GM12891 (cell line): ENCODE data around the gene RHEB.

Experiments used
- DNase-seq: peaks from one replicate; pipeline ENCODE4 v3.0.0; 2011; ENCODE audit warnings: low spot score; ENCODE audit not compliant: insufficient read length
- FAIRE-seq: peaks from 2 replicates; lab custom pipeline; 2011; peaks lifted over from hg19 to GRCh38; lab: Jason Lieb, UNC
- PAX5 ChIP-seq: IDR thresholded peaks from 2 replicates; pipeline ENCODE4 v1.6.1; 2011; ENCODE audit warnings: low read length, moderate library complexity, mild to moderate bottlenecking; ENCODE audit not compliant: insufficient read depth, severe bottlenecking
- POLR2A ChIP-seq: IDR thresholded peaks from 2 replicates; pipeline ENCODE4 v1.6.1; 2011; ENCODE audit warnings: low read depth, low read length, control low read depth
- POLR2AphosphoS5 ChIP-seq: IDR thresholded peaks from 2 replicates; pipeline ENCODE4 v1.6.1; 2011; ENCODE audit warnings: low read depth, low read length, control low read depth
- POU2F2 ChIP-seq: IDR thresholded peaks from 2 replicates; pipeline ENCODE4 v1.6.1; 2011; ENCODE audit warnings: low read depth, mild to moderate bottlenecking, control low read depth, low read length, moderate library complexity
- SPI1 ChIP-seq: IDR thresholded peaks from 2 replicates; pipeline ENCODE4 v1.6.1; 2011; ENCODE audit warnings: low read depth, low read length, control low read depth
- TAF1 ChIP-seq: IDR thresholded peaks from 2 replicates; pipeline ENCODE4 v1.6.1; 2011; ENCODE audit warnings: low read depth, low read length, control low read depth

RHEB gene

DNA sequence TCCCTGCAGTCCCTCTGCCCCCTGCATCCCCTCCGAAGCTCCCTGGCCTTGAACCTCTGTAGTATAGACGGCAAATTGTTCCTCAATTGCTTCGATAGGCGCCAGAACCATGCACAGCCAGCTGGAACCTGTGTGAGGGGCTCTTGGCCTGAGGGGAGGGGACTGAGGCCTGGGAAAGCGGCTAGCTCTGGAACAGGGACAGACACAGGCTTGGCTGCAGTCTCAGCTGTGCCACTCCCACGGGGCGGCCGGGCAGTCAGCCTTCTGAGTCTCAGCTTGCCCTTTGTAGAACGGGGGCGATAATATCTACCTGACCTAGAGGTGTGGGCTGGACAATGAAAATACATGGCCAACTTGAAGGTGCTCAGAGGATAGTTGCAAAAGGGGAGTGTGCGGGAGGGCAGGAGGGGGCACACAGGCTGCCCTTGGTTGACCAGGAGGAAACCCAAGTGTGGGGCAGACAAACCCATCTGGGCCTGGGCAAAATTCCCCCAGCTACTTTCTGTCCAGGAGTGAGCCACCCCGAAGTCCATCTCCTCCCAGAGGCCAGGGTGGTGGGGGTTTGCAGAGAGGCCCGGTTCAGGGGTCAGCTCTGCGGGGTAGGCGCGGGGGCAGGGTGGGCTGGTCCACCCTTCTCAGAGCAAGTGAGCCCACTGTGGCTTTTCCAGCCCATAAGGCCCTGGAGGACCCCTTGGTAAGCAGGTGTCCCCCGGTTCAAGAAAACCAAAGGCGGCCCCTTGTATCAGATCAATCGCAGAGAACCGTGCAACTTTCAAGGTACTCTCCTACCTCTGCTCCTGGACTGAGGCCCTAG is 84.4 kb downstream of the RHEB start:
- FAIRE-seq = no peak

DNA sequence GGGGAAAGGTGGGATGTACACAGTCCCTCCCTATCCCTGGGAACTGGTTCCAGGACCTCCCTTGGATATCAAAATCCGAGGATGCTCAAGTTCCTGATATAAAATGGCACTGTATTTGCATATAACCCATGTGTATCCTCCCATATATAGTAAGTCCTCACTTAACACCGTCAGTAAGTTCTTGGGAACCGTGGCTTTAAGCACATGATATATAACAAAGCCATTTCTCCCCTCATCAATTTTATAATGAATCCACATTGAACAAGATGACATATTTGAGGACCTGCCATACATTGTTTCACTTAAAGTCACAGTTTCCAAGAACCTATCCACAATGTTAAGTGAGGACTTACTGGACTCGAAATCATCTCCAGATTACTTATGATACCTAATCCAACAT is 85.1 kb downstream of the RHEB start:
- no peak for DNase-seq
- TF ChIP-seq POU2F2 = no peak
- no peak for TF ChIP-seq POLR2AphosphoS5
- no peak for TF ChIP-seq TAF1
- no peak for TF ChIP-seq POLR2A
- TF ChIP-seq SPI1 = no peak
- no peak for TF ChIP-seq PAX5
- FAIRE-seq = no peak

More for the DNA sequence above, 84.4 kb downstream of the RHEB start:
- DNase-seq = no peak
- TF ChIP-seq POLR2A (no peak), SPI1 (no peak), POLR2AphosphoS5 (no peak)

DNA sequence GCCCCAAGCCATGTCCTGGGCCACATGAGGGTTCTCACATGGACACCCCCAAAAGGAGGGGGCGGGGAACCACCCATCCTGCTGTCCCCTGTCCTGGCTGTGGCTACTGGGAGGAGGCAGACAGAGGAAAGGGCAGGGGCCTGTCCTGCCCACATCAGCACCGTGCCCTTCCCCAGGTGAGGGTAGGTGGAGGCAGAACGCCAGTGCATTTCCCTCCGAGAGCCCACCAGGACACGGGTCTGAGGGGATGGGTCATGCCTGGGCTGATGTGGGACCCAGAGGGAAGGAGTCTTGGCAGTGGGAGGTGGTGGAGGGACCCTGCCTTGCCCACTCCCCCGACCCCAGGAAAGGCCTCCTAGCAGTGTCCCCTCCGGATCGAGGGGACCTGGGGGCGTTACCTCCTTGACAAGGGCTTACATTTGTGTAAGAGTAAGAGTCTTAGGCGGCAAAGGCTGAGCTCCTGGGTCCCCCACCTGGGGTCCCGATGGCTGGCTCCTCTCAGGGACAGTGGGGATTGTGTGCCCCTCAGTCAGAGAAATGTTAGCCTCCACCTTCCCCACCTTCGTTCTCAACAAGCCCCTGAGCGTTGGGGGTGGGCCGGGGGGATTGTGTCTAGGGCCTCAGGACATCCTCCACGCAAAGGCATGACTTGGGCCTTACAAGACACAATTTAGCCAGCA is 85.8 kb downstream of the RHEB start:
- no peak for TF ChIP-seq TAF1
- TF ChIP-seq POLR2A = no peak
- TF ChIP-seq POLR2AphosphoS5 = no peak
- TF ChIP-seq SPI1 = no peak
- no peak for TF ChIP-seq POU2F2
- FAIRE-seq = no peak
- no peak for DNase-seq

DNA sequence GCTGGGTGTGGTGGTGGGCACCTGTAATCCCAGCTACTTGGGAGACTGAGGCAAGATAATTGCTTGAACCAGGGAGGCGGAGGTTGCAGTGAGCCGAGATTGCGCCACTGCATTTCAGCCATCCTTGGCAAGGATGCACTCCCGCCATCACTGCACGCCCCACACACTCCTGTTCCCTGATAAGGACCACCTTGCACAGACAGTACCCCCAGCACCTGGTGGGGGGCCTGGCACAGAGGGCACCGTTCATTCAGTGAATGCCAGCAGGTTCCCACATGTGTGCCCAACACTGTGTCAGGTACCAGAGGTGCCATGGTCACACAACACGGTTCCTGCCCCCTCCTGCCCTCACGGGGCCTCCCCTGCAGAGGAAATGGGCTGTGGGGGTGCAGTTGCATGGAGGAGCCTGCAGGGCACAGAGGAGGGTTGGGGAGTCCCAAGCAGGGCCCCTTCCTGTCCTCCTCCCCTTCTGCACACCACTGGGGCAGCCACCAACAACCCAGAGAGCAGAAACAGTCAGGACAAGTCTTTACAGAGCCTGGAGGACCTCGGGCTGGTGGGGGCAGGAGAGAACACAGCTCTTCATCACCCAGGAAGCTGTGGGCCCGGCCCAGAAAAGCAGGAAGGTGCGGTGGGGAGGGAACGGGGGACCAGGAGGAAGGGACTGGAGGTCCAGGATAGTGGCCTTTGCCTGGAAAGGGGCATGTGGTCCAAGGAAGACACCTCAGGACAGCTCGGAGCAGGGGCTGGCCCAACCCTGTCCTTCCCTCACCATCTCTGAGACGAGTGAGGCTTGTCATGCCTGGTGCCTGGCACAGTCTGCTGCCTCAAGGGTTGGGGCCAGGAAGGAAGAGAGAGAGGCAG is 86.8 kb downstream of the RHEB start:
- FAIRE-seq = peak; percentile 40
- DNase-seq = peak; percentile 78

DNA sequence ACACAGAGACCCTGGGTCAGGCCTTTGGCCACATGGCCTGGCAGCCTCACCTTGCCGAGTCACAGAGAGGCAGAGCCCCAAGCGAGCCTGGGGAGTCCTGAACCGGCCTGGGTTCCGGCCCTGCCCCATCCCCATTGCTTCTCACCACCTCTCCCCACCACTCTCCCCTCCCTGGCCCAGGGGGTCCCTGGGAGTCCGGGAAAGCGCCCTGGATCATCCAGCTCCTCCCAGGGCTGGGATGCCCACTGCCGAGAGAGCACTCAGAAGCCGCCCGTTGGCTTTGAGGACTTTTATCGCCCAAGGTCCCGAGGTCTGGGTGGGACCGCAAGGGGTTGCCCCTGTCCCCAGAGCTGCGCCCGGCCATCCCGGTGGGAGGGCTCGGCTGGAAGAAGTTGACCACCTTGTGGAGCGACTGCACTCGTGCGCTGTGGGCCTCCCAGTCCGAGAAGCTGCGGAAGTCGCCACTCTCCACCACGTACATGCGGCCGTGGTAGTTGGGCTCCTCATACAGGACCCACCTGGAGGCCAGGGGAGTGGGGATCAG is 87.9 kb downstream of the RHEB start:
- FAIRE-seq (no peak), DNase-seq (no peak)

More for the DNA sequence above, 86.8 kb downstream of the RHEB start:
- no peak for TF ChIP-seq PAX5
- TF ChIP-seq TAF1 = no peak
- no peak for TF ChIP-seq SPI1
- no peak for TF ChIP-seq POLR2A
- TF ChIP-seq POU2F2 = no peak
- TF ChIP-seq POLR2AphosphoS5 = no peak

DNA sequence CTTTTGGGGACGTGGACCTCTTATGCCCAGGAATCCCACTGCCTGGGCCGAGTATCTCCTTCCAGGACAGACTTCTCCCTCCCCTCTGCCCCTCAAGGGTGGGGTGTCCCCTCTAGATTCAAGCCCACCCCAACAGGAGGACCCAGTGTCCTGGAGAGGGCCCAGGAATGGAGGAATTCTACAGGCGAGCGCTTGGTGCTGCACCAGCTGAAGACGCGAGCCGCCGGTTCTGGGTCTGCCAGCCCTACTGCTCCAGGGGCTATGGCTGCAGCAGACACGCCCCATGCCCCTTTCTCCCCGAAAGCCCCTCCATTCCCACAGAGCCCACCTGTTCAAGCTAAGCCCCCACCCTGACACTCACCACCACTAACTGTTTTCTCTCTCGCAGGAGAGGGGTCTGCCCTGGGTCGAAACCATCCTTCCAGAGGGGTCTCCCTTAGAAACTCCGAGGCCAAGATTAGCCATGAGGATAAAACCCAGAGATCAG is 88.4 kb downstream of the RHEB start:
- DNase-seq (no peak), FAIRE-seq (no peak)
- TF ChIP-seq POLR2AphosphoS5 (no peak), POLR2A (no peak), PAX5 (no peak), SPI1 (no peak), POU2F2 (no peak), TAF1 (no peak)

More for the DNA sequence above, 87.9 kb downstream of the RHEB start:
- no peak for TF ChIP-seq TAF1
- TF ChIP-seq SPI1 = no peak
- no peak for TF ChIP-seq POLR2A
- TF ChIP-seq POLR2AphosphoS5 = no peak
- no peak for TF ChIP-seq POU2F2
- no peak for TF ChIP-seq PAX5

DNA sequence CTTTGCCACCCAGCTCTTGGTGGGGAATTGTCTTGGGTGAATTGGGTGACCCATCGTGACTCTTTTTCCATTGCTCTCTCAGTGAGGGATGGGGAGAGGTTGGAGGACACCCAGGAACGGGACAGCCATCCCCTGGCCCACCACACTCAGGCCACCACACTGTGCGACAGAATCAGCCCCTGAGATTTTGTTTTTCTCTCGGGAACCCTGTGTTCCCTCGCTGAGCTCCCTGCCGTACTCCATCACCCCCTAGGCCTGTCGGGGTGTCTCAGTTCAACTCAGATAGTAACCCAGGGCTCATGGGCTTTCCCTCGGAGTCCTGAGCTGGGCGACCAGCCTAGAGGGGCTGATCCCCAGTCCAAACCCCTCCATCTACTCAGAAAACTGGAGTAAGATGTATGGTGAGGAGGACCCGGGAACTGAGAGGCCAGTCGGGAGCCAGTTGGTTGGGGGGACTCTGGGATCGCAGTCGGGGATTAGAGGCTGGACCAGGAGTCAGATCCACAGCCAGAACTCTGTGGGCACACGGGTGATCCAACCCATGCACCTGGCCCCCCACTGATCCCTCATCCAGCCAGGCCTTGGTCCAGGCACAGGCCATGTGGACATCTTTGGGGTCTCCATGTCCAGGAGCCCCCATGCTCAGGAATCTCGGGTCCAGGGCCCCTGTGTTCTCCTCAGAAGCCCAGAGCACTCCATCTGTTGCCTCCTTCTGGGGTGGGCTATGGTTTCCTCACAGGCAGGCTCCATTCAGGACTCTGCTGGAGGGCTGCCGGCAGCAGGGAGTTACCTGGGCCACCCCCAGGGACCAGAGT is 89.1 kb downstream of the RHEB start:
- FAIRE-seq (no peak), DNase-seq (no peak)
- TF ChIP-seq TAF1 = no peak
- TF ChIP-seq POLR2A = no peak
- TF ChIP-seq POU2F2 = no peak
- TF ChIP-seq PAX5 = no peak
- TF ChIP-seq SPI1 = no peak
- TF ChIP-seq POLR2AphosphoS5 = no peak

DNA sequence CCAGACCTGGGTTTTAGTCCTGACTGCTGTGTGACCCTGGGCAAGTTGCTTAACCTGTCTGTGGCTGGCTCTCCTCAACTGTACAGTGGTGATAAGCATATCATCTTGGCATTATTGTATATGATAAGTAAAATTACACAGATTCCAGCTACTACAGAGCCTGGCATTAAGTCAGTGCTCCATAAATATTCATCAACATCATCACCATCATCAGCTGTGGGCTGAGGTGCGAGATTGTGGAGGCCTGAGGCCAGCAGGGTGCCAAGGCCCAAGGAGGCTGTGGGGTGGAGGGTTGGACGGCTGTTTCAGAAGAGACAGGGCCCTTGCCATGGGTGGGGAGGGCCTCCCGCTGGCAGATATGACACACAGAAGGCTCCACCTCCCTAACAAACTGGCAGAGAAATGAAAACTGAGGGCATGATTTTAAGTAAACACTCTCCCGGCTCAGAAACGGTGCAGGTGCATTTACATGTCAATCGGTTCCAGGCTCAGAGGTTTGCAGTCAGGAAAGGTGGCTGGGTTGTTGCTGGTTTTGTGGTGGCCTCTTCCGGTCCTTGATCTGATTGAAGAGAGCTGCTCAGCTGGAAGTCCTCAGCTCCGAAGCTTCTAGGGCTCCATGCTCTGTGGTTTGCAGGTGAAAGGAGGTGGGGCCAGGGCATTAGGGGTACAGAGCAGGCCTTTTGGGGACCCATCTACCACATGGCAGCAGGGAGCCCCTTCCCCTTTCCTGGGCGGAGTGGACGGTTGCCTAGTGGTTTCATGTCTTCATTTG is 89.9 kb downstream of the RHEB start:
- FAIRE-seq = peak; percentile 72
- TF ChIP-seq POU2F2 = no peak
- no peak for TF ChIP-seq POLR2A
- TF ChIP-seq SPI1 = no peak
- no peak for TF ChIP-seq PAX5
- peak; percentile 69 for DNase-seq
